Nephron (organoid): ENCODE results near the gene NDUFS7.
A peak's percentile ranks its signal among the peaks of the same experiment; 100 is the strongest.

Experiments
- H3K27ac Mint-ChIP-seq, 3 experiments: 2 replicates each; pipeline ENCODE4 v1.8.0; 2020; ENCODE audit warnings: mixed read lengths in 3 of 3, mild to moderate bottlenecking in 2 of 3, moderate library complexity in 1 of 3
- H3K27me3 Mint-ChIP-seq: 2 replicates; pipeline ENCODE4 v1.8.0; 2021; ENCODE audit warnings: low read depth, mild to moderate bottlenecking, moderate library complexity, mixed read lengths
- H3K36me3 Mint-ChIP-seq: 2 replicates; pipeline ENCODE4 v1.8.0; 2020; ENCODE audit warnings: low read depth, mixed read lengths
- H3K4me1 Mint-ChIP-seq: 2 replicates; pipeline ENCODE4 v1.8.0; 2020; ENCODE audit warnings: mixed read lengths
- H3K4me3 Mint-ChIP-seq, 3 experiments: 2 replicates each; pipeline ENCODE4 v1.8.0; 2020; ENCODE audit warnings: mild to moderate bottlenecking in 3 of 3, mixed read lengths in 3 of 3, moderate library complexity in 2 of 3
- H3K9me3 Mint-ChIP-seq: 2 replicates; pipeline ENCODE4 v1.8.0; 2020; ENCODE audit warnings: mixed read lengths
- TF ChIP-seq, protein P1 (sequence below), 3 experiments: fragments of 200-600 bp; sonication (generic); IDR thresholded peaks; one replicate each; pipeline ENCODE4 v1.5.0; 2021; ENCODE audit warnings: antibody characterized with exemption in 3 of 3; ENCODE audit not compliant: unreplicated experiment in 3 of 3

The NDUFS7 gene

DNA sequence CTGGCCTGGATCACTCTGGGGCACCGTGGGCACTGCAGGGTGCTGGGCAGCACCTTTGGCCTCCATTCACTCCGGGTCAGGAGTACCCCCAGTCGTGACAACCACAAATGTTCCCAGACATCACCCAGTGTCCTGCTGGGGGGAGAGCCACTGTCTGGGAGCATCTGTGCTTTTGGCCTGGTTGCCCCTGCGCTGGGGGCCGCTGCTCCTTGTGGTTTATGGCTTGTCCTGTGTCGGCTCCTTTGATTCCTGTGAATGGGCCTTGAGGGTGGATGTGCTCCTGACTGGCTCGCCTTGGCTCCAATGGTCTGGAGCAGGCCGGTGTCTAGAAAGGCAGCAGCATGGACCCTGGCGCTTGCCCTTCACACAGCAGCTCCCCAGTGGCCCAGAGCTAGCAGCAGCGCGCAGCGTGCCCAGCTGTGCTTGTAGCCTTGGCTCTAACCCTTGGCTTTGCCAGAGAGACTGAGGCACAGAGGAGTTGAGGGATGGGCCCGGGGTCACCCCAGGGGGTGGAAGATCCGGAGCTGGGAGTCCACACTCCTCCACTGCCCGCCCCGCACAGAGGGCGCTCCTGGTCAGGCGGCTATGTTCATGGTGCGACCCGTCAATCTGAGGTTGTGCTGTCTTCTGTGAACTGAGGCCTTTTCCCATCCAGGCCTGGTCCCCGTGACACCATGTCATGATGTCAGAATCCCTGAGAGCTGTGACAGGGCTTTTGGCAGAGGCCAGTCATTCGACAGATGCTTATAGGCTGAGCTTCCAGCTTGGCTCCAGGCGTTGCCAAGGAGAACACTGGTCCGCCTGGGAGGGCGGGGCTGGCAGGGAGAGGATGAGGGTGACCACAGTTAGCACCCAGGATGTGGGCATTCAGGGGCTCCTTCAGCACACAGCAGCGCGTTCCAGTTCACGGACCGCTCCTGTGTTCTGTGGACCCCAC is 27.8 kb downstream of the NDUFS7 start:
- Mint-ChIP-seq H3K4me1 (peaks cover 64% of the 10 kb centered on the region), H3K9me3 (no peaks in the 10 kb centered on the region), H3K27me3 (no peaks in the 10 kb centered on the region), H3K36me3 (no peaks in the 10 kb centered on the region), H3K4me3 (peak overlapping the region; percentile 96 to 97 (median 97)), H3K27ac (peak overlapping the region in 2 of 3 experiments; percentile 53 to 54)
- TF ChIP-seq, protein P1, sequence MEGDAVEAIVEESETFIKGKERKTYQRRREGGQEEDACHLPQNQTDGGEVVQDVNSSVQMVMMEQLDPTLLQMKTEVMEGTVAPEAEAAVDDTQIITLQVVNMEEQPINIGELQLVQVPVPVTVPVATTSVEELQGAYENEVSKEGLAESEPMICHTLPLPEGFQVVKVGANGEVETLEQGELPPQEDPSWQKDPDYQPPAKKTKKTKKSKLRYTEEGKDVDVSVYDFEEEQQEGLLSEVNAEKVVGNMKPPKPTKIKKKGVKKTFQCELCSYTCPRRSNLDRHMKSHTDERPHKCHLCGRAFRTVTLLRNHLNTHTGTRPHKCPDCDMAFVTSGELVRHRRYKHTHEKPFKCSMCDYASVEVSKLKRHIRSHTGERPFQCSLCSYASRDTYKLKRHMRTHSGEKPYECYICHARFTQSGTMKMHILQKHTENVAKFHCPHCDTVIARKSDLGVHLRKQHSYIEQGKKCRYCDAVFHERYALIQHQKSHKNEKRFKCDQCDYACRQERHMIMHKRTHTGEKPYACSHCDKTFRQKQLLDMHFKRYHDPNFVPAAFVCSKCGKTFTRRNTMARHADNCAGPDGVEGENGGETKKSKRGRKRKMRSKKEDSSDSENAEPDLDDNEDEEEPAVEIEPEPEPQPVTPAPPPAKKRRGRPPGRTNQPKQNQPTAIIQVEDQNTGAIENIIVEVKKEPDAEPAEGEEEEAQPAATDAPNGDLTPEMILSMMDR (IDR thresholded peaks at IDR 0.05; ENCODE audit: unreplicated experiment in 3 of 3): no peak

DNA sequence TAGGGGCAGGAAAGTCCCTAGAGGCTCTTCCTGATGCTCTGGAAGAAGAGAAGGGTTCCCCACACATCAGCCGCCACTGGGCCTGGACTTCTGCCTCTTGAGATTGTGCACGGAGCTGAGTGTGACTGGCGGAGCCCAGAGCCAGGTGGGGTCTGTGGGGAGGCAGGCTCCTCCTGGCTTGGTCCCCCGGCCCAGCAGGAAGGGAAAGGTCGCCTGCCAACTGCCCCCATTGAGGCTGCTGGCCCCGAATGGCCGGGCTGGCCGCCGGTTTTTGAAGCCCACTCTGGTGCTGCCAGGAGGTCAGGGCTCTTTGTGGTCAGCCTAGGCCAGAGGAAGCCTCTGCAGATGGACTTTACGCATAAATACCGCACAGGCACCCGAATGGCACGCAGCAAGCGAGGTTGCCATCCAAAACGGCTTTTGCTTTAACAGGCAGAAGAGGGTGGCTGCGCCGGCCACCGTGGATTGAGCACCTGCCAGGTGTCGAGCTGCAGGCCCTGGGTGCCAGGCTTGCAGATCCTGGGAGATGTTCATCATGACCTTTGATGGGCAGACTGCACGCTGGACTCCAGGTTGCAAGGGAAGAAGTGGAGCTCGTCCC is 28.7 kb downstream of the NDUFS7 start:
- Mint-ChIP-seq H3K4me3 (no peak overlapping the region), H3K4me1 (peaks cover 68% of the 10 kb centered on the region), H3K27me3 (no peaks in the 10 kb centered on the region), H3K27ac (peak overlapping the region in 1 of 3 experiments; percentile 72), H3K9me3 (no peaks in the 10 kb centered on the region), H3K36me3 (peaks cover 3% of the 10 kb centered on the region)
- TF ChIP-seq, protein P1 (IDR thresholded peaks at IDR 0.05; ENCODE audit: unreplicated experiment in 3 of 3): no peak

DNA sequence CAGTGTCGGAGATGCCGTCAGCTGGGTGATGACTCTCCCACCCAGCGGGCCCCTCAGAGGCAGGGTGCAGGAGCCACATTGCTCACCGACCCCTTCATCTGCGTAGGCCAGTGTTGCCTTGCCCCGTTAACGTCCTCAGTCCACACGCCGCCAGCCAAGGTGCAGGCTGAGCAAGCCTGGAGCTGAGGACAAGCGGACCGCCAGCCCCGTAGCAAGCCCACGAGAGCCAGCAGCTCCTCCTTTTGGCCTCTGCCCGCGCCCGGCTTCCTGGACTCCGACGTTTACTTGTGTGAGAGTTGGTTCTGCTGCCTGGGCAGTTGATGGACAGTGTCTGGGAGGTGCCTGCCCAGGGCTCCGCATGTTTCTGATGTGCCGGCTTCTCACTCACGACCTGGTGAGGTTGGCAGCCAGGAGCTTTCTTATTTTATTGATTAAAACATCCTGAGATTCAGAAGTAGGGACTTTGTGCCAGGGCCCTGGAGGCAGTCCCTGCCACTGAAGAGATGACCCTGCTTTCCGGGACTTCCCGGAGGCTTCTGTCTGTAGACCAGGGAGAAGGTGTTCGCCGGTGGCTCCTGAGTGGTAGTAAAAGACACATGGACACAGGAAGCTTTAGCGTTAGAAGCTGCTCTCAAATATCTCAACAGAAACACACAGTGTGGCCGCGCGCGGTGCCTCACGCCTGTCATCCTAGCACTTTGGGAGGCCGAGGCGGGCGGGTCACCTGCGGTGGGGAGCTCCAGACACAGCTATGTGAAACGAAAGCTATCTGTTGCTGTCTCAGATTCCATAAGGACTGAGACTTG is 29.5 kb downstream of the NDUFS7 start:
- Mint-ChIP-seq H3K27ac (peak overlapping the region in 2 of 3 experiments; percentile 22 to 72), H3K27me3 (no peaks in the 10 kb centered on the region), H3K4me3 (no peak overlapping the region), H3K4me1 (peaks cover 76% of the 10 kb centered on the region), H3K9me3 (no peaks in the 10 kb centered on the region), H3K36me3 (peaks cover 10% of the 10 kb centered on the region)
- TF ChIP-seq, protein P1 (IDR thresholded peaks at IDR 0.05; ENCODE audit: unreplicated experiment in 3 of 3): no peak

DNA sequence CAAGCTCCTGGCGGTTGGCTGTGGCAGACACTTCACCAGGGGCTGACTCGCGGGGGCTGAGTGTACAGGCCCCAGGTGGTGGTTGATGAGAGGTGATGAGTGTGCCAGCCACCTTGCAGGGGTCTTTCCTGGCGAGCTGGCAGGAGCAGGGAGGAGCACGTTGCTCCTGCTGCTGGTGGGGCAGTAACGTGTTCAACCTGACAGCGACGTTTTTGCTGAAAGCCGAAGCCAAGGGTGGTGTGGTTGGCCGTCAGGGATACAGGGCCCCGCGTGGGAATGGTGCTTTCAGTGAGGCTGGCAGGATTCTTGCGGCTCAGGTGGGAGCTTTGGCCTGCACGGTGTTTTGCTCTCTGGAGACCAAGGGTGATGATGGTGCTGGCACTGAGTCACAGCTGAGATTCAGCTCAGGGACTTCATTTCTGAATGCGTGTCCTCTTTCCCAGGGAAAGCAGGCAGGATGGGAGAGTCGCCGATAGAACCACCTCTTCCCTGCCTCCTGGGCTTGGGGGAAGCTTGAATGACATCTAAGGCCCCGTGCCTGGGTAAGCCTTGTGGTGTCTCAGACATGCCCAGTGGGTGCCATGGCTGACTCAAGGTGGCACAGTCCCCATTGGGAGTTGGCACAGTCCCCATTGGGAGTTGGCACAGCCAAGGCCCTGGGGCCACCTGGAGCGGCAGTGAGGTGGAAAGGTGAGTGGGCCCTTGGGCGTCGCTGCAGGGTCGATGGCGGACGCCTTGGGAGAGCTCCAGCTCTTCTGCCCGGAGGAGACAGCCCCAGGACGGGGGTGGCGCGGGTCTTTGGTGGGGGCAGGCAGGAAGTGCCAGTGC is 32.5 kb downstream of the NDUFS7 start:
- Mint-ChIP-seq H3K9me3 (no peaks in the 10 kb centered on the region), H3K4me3 (peak overlapping the region; percentile 48 to 65 (median 59)), H3K27ac (peak overlapping the region; percentile 87 to 95 (median 92)), H3K4me1 (peaks cover 67% of the 10 kb centered on the region), H3K27me3 (no peaks in the 10 kb centered on the region), H3K36me3 (peaks cover 27% of the 10 kb centered on the region)
- TF ChIP-seq, protein P1 (IDR thresholded peaks at IDR 0.05; ENCODE audit: unreplicated experiment in 3 of 3): no peak

DNA sequence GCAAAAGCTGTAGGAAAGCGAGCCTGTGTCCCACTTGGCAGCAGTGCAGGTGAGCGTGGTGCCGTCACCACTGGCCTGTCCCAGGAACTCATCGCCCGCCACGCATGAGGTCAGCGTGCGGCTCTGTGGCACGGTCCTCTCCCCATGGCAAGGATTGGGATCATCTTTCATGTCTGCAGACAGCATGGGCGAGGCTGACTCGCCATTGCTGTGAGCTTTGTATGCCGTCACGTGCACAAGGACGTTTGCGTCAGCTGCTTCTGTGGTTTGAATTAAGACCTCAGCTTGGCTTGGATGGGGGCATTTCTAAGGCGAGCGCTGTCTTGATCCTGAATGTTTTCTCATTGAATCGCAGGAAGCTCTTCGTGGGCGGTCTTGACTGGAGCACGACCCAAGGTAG is 33.4 kb downstream of the NDUFS7 start:
- H3K4me3 Mint-ChIP-seq: peak overlapping the region; percentile 61 to 70 (median 70)
- H3K9me3 Mint-ChIP-seq: no peaks in the 10 kb centered on the region
- H3K27me3 Mint-ChIP-seq: no peaks in the 10 kb centered on the region
- peak overlapping the region; percentile 89 to 95 (median 92) for H3K27ac Mint-ChIP-seq
- H3K4me1 Mint-ChIP-seq: peaks cover 61% of the 10 kb centered on the region
- TF ChIP-seq, protein P1 (IDR thresholded peaks at IDR 0.05; ENCODE audit: unreplicated experiment in 3 of 3): no peak
- peaks cover 27% of the 10 kb centered on the region for H3K36me3 Mint-ChIP-seq
